PC-3 (cell line): ENCODE results near the gene CEL.

Source experiments
- CTCF ChIP-seq: fragments of 300-600 bp; sonication (generic); conservative IDR thresholded peaks from 2 replicates; pipeline ENCODE4 v1.5.1; 2017; ENCODE audit warnings: antibody characterized with exemption, low read depth, mild to moderate bottlenecking, low read length
- EZH2 ChIP-seq: fragments of 300-600 bp; sonication (generic); IDR thresholded peaks from one replicate; pipeline ENCODE4 v1.6.1; 2017; ENCODE audit warnings: antibody characterized with exemption, mild to moderate bottlenecking, low read length; ENCODE audit not compliant: unreplicated experiment

DNA sequence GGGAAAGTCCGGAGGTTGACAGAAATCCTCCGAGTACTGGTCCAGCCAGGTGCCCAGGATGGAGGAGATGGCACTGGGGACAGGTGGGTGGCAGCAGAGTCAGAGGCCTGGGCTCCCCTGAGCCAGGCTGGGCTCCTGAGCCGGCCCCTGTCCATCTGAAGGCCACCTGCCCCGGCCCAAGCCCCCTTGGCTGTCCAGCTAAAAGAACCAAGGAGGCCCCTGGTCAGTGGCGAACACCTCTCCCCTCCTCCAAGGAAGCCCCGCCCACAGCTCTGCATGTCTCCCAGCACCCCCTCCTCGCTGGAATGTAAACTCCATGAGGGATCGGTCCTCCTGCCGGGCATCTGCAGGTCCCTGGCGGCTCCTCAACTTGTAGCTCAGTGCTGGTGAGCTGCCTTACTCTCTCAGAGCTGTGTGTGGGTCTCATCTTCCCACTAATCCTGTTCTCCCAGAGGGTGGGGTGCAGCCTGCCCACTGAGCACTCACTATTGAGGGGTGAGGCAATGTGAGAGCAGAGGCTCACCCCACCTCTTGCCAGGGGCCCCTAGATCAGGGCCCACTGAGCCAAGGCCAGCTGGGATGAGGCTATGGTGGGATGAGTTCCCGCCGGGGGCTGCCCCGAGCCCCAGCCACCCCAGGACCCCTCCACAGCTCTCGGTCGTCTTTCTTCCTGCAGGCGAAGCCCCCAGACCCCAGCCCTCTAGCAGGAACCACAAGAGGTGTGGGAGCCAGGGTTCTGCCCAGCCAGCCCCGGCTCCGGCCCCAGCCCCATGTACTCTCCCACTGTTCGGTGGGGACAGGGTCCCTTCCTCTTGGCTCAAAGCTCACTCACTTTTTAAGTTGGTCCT is 47.2 kb downstream of the CEL start:
- no peak for TF ChIP-seq EZH2
- TF ChIP-seq CTCF, result no peak
